Stimulated activated CD8-positive, alpha-beta memory T cell treated with anti-CD3 and anti-CD28 coated beads, Interleukin-2, amount 100 ng/mL, for 1 hour (primary cell): ENCODE data around the gene MYH7.

Experiments
- DNase-seq, 2 donors: peaks; one replicate each; pipeline ENCODE4 v3.0.0-alpha.2; 2020; ENCODE audit warnings: low read depth in 2 of 2

The MYH7 gene

DNA sequence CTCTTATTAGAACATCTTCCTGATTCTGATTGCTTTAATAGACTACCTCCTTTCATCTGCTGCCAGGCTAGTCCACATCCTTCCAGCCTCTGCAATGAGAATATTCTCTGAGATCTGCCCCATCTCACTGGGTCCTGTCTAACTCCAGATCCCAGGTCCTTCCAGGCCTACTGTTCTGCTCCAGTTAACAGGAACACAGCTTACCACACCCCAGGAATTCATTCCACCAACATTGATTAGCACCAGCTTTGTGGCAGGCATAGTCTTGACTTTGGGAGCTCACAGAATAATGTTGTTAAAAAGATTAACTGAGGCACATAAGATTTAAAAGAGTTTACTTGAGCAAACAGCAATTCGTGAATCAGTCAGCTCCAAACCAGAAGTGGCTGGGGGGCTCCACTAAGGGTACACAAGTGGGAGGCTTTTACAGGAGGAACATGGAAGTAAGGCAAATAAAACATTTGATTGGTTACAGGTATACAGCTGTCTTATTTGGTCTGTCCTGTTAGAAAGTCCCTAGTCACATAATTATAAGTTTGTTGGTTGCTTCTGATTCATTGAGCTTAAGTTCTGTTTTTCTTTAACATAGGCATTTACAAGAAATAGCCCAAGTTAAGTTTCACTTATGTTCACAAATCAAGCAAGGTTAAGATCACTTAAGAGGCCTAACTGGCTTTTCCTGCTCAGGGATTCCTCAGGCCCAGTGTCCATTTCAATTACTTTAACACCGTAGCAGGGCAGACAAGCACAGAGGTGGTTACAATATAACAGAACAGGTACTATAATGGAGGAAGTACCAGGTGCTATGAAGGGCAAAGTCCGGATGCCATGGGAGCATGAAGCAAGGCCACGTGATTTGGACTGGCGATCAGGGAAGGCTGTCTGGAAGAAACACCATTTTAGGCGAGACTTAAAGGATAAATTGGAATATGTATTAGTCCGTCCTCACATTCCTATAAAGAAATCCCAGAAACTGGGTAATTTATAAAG is 12.2 kb upstream of the MYH7 start:
- DNase-seq, result no peak

DNA sequence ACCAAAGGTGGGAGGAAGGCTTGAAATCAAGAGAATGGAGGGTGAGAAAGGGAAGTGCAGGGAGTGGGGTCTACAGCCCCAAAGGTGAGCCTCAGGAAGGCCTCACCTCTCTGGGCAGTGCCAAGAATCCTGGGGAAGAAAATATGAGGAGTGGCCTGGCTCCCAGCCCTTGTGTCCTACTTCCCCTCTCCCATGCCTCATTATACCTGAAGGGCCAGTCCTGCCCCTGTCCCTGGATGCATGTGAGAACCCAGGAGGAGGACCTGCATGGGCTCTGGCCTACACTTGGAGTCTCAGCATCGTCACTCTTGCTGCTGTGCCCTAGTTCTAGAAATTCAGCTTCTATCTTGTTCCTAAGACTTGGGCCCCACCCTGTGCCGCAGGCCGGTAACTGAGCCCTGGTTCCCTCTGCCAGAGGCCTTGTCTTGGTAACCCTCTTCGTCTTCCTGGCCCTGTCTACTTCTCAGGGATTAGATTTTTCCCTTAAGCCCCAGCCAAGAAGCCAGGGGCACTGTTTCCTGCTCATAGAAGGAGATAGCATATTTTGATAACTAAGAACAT is 10.9 kb upstream of the MYH7 start:
- DNase-seq, result no peak

DNA sequence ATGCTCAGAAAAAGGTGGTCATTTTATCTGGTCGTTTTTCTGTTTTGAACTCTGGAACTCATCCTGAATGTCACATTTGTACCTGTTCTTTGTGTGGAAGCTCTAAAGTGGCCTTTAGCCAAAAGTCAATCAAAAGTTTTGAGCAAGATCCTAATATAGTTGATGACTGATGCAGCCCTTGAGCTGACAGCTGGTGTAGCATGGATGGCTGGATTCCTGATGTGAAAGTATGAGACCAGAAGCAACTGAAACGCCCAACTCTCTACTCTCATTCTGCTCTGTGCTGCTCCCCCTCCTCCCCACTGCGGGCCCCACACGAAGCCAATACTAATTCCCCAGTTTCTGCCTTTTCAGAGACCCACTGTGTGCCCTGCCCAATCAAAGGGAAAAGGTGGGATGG is 10.3 kb upstream of the MYH7 start:
- no peak for DNase-seq

DNA sequence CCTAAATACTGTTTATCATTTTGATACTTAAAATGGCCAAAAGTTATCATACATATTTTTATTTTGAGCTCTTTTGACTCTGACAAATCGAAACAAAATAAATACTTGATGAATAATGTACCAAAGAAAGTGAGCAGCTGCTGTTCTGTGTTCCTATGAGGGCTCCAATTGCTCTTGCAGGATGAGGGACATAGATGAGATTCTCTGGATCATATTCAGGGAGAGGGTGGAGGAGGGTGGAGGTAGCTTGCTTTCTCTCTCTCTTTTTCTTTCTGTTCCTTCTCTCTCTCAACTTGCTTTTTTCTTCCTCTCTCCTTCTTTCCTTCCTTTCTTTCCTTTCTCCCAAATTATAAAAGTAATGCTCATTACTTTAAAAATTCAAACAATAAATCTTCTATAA is 8.9 kb upstream of the MYH7 start:
- DNase-seq, result no peak

DNA sequence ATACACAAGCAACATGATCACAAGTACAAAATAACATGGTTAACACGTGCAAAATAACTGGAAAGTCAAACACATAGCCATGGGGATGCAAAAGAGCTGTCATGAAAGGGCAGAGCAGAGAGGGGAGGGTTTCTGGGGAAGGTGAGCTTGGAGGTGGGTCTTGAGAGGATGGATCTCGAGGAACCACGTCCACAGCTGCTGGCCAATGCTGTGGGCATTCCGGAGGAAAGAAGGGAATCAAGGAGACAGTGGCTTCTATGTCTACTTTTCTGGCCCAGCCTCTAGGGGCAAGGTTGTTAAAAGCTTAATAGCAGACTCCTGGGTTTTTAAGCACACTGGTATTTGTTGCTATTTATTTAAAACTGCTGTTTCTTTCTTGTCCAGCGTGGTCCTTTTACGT is 8.4 kb upstream of the MYH7 start:
- no peak for DNase-seq

DNA sequence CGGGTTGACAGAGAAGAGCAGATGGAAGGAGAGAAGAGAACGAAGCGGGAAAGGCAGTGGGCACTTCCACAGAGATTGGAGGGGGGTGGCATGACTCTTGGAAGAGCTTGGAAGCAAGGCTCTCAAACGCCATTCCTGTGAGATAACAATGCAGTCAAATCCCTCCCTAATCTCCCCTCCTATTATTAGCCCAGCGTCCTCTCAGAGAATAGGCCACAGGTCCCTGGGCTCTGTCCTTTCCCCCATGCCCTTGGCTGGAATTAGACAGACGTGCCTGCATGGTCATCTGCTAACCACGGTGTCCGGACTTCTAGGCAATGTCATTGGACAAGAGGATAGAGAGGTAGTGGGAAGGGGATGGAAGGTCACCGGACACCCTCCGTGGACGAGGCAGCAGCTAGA is 8.0 kb upstream of the MYH7 start:
- DNase-seq, result no peak

DNA sequence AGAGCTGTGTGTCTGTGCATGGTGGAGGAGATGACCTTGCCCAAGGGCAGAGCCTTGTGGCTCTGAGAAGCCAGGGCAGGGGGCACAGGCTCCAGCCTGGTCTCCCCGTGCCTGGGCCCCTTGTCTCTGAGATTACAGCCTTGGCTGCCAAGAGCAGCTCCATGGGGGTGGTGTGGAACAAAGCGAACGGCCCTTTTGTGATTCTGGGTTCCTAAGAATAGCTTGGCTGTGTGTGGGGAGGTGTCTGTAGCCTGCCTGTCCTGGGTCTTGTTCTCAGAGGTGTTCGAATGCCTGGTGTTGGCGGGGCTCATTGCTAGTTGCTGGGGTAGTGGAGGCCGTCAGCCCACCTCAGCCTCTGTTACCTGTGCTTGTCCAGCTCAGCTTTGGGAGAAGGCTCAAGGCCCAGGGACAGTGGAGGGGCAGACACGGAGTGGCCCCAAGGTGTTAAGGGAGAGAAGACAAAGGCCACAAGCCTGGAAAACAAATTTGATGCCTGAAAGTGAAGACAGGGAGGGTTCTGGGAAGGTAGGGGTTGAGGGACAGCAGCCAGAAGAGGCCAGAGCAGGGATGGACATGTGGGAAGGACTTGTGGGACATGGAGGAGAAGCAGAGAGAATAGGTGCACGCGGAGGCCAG is 7.4 kb upstream of the MYH7 start:
- no peak for DNase-seq

DNA sequence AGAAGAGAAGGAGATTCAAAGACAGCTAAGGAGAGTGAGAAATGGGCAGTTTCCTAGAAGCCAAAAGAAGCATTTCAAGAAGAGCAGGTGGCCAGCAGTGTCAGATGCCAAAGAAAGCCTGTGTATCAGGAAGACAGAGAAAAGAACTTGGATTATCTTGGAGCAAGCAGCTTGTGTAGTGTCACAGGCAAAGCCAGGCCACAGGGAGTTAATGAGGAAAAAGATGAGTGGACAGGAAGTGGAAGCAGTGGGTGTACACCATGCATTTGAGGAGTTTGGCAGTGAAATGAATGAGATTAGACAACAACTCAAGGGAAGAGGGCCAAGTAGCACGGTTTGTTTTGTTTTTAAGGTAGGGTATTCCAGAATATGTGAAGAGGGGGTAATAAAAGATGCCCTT is 5.6 kb upstream of the MYH7 start:
- no peak for DNase-seq

DNA sequence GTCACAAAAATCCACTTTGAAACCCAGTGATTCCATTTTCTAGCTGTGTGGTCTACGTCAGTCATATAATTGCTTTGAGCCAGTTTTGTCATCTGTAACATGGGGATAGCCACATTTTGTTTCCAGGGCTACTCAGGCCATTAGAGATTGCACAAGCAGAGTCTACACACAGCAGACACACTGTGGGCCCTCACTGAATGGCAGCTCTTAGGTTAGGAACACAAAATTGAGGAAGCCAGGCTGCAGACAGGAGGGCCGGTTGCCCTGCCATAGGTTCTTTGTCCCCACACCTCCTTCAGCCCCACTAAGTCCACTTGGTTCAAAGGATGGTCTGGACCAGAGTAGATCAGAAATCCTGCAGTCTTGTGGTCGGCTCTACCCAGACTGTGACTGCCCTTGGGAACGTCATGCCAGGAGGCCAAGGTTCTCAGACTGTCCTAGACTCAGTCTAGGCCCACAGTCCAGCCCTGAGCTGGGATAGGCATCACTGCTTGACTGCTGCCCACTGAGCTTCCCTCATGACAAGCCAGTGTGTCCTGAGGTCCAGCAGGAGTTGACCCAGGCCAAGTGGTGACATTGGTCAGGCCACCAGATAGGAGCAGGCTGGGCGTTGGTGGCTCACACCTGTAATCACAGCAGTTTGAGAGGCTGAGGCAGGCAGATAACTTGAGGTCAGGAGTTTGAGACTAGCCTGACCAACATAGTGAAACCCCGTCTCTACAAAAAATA is 3.8 kb upstream of the MYH7 start:
- DNase-seq, result no peak

DNA sequence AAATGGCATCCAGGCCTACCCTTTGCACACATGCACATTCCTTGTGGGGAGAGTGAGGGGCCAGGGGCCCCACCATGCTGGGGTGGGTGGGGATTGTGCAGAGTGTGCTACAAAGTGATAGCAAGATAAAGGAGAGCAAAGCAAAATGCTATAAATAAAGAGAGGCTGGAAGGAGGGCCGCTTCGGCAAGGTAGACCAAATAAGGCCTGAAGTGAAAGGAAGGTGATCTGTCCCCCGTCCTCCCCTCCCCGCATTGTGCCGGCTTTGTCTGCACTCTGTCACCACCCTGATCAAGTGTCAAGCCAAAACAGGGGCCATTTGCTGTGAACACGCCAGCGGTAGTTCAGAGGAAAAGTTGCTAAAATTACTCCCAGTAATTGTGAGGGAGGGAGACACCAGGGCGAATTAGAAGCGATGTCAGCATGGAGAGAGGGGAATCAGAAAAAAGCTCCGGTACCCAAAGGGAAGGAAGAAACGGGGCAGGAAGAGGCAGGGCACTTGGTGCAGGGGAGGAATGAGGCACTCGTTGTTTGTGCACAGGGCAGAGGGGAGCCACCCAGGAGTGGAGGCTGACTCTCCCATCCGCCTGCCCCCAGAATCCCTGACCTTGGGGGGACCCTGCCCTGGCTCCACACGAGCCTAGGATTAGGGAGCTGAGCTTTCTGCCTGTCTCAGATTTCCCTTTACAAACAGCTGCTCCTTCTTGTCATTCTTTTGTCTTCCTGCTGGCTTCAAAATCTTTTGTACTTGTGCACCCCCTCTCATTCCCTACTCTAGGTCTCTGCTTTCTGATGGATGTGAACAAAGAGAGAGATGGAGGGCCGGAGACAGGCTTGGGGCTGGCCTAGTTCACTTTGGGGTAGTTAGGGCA is 2.9 kb upstream of the MYH7 start:
- DNase-seq, result no peak

DNA sequence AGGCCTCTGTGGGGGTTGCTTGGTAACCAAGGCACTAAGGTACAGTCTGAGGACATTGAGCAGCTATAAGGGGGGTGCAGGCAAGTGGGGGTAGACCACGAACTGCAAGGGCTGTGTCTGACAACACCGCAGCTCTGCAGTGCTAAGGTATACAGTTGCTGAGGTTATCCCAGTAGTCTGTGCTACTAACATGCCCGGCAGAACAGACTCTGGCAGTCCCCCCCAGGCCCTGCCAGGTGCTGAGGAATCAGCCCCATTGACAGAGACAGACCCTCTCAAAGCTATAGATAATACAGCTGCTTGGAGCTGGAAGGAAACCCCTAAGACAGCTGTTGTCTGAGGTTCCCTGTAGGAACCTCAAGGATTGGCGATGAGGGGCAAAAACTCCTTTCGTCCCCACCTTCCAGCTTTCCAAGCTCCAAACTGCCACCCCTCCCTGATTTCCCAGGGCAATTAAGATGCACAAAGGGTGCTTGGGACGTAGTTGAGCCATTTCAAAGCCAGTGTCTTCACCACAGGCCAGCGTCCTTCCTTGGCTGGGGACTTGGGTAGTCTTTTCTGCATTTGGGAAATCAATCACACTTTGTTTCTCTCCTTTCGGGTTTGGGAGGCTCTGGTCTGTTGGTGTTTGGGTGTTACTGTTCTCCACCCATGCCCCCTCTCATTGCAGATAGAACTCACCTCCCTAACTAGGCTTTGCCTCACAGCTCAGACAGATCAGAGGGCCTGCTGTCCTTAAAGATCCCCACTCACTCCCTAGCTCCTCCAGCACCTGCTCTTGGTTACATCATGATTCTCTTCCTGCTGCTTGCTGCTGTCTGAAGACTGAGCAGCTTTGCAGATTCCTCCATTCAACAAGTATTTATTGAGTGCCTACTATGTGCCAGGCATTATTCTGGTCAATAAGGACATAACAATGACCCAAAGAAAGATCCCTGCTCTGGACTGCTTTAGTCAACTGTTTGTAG is 2.0 kb upstream of the MYH7 start:
- DNase-seq, result no peak

DNA sequence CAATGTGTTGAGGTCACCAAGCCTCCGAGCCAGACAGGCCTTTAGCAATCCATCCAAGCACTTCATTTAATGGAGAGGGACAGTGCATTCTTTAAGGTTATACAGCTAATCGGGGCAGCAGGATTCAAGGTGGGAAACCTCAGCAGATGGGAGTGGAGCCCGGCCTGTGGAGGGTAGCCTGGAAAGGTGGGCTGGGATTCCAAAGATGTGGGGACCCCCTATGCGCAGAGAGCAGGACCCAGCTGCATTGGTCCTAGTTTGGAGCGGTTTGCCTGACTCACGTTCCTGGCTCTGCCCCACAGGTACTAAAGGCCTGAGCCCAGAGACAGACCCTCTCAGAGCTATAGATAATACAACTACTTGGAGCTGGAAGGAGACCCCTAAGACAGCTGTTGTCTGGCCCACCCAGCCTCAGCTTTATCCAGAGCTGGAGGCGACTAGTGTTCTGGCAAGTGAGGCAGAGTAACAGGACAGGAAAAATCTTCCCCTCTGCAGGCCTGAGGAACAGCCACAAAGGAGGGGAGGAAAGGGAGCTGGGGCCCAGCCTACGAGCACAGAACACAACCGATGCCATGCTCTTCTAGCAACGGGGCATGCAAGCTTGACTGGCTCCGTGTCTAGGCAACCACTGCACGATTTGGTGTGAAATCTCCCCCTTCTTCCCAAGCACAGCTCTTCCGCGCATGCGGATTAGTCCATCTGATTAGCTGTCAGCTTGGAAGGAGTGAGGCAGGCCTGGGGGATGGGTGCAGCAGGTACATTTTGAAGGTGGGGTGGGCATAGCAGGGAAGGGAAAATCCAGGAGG is 1.1 kb upstream of the MYH7 start:
- no peak for DNase-seq

DNA sequence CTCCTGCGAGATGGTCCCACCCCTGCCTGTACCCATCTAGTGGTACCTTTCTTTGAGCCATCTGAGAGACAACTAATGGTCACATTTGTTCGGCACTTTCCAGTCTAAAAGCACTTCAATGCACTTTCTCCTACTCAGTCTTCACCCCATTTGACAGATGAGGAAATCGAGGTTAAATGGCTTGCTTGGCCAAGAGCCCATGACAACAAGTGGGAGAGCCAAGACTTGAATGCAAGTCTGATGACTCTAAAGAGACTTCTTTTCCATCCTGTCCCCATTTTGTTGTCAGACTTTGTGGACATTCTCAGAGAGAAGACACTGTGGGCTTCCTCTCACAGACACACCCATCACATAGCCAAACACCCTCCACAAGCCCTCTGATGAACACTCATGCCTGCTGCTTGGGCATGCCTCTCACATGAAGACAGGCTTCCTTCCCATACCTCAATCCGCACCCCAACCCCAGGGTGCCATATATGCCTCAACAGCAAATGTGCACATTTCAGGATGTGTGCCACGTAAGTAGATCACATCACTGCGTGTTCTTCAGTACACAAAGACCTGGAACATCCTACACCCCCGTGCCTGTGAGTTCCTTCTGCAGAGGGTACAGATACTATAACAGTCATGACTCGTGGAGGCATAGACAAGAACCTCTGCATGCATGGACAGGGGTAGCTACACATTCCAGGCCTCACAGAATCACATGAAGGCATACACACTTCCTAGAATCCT is 805 bp downstream of the MYH7 start:
- no peak for DNase-seq

DNA sequence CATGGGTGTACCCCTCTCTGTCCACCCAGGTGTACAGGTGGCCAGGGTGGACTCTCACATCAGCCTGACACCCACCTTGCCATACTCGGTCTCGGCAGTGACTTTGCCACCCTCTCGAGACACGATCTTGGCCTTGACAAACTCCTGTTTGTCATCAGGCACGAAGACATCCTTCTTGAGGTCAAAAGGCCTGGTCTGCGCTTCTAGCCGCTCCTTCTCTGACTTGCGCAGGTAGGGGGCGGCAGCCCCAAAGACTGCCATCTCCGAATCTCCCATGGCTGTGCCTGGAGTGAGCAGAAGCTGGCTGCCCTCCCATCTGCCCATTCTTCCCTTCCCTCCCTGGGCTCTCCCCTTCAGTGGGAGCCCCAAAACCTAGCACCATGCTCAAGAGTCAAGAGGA is 2.0 kb downstream of the MYH7 start:
- DNase-seq, result no peak

DNA sequence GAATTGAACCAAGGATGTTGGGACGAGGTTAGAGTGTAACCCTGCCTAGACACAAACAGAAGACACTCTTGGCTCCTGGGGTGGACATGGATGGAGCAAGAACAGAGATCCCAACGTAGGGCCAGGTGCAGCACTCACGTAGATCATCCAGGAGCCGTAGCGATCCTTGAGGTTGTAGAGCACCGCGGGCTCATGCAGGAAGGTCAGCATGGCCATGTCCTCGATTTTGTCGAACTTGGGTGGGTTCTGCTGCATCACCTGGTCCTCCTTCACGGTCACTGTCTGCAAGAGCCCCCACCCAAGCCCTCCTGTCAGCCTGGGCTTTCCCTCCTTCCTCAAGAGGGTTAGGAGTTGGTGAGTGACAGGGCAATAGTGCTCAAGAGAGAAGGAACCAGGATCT is 2.5 kb downstream of the MYH7 start:
- DNase-seq, result no peak

DNA sequence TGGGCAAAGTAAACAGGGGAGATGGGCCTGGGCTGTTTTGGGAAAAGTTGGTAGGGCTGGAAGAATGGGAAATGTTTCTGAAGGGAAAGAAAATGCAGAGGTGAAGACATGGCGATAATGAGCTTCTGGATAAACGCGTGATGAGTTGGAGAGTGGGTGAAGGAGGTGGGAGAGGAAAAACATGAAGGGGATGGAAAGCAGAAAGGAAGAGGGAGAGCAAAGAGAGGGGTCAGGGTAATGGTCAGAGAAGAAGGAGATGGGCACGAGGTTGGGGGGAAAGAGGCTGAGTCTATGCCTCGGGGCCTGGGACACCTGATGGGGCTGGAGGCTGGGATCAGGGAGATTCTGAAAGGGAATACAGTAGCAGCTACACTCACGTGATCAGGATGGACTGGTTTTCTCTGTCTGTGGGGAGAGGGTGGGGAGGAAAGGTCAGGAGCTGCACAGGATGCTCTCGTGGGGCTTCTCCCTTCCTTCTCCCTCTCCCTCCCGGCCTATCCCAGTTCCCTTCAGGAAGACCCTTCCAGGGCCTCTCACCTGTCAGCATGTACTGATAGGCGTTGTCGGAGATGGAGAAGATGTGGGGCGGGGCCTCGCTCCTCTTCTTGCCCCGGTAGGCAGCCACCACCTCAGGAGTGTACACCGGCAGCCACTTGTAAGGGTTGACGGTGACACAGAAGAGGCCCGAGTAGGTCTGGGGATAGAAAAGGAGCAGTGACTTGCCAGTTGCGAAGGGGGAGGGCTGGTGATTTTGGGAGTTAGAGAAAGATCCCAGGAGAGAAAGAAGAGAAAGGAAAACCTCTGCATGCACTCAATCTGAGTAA is 3.1 kb downstream of the MYH7 start:
- DNase-seq, result no peak

DNA sequence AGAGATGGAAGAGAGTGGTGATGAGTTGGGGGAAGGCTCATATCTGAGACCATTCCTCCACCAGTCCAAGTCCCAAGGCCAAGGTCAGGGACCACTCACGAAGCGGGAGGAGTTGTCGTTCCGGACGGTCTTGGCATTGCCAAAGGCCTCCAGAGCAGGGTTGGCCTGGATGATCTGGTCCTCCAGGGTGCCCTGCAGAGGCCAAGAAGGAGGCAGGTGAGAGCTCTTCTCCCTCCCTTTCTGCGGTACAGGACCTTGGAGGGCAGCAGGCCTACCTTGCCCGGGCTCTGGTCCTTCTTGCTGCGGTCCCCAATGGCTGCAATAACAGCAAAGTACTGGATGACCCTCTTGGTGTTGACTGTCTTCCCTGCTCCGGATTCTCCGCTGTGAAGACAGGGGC is 4.0 kb downstream of the MYH7 start:
- DNase-seq, result no peak

DNA sequence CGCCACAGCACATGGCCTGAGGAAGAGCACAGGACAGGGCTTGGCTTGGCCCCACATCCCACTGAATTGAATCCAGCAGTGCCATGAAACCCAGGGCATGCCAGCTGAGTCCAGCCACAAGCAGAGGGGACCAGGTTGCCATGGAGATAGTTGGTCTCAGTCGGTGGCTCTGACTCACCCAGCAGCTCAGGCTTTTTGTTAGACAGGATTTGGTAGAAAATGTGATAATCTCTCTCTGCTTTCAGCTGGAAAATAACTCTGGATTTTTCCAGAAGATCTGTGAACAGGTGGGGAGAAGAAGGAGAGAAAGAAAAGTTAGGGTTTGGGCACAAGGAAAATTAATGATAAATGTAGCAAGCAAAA is 4.8 kb downstream of the MYH7 start:
- DNase-seq, result no peak
